Activated T-cell treated with anti-CD3 and anti-CD28 coated beads for 1 hour (primary cell): Measurements from ENCODE around the gene CX3CR1.

Source experiments
- DNase-seq: peaks from one replicate; pipeline ENCODE4 v3.0.0-alpha.2; 2020; ENCODE audit warnings: low read depth

Gene CX3CR1

DNA sequence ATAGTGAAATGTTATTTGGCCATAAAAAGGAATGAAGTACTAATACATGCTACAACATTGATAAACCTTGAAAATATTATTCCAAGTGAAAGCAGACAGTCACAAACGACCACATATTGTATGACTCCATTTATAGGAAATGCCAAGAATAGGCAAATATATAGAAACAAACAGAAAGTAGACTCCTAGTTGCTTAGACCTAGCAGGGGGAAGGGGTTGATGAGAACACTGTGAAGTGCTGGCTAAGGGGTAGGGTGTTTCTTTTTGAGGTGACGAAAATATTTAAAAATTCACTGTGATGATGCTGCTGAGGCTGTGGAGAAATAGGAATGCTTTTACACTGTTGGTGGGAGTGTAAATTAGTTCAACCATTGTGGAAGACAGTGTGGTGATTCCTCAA, 56.9 kb downstream of the CX3CR1 start:
- DNase-seq, result no peak

DNA sequence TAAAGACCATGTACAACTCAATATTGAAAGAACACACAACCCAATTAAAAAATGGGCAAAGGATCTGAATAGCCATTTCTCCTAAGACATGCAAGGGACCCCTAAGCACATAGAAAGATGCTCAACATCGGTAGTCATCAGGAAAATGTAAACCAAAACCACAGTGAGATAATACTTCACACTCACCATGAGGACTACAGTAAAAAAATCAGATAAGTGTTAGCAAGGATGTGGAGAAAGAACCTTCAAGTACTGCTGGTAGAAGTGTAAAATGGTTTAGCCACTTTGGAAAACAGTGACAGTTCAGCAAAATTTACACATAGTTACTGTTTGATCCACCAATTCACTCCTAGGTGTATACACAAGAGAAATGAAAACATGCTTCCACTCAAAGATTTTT, 57.4 kb downstream of the CX3CR1 start:
- no peak for DNase-seq

DNA sequence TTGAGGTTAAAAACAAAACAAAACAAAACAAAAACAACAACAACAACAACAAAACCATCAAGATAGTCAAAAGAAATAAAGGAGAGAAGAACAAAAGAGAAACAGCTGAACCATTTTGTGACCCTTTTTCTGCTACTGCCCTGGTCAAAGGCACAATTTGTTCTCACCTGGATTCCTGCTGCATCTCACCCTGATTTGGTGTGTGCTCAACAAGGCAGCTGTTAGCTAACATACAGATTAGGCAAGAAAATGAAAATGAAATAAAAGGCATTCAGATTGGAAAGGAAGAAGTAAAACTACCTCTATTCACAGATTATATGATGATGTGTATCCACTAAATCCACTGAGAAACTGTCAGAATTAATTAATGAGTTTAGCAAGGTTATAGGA, 58.7 kb downstream of the CX3CR1 start:
- no peak for DNase-seq

DNA sequence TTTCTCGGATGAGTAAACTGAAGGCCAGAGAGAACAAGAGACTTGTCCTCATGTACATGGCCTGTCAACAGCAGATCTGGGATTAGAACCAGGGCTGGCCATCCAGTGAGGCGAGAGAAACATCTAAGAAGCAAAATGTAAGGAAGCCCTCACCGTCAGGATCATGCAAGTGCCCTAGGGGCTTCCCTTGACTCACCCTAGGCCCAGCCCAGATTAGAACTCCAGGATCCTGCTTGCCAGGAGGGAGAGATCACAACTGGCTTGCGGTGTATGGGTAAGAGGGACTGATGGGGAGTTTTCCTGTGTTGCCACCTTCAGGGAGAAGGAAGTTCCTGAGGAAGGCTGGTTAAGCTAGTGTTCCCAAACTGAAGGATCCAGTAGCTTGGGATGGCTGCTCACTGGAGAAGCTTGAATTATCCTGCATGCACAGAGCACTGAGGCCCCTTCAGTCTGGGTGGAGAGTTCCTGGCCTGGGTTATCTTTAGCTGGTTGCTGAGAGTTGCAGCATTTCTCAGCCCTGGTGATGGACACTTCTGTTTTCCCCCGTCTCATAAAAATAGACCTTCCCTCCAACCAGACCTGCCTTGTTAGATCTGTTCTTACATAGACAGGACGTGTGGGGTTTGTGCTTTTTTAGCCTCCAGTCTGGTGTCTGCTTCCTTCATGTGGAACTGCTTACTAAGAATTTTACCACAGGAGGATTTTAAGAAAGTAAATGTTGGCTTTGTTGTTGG, 59.3 kb downstream of the CX3CR1 start:
- DNase-seq, result no peak

DNA sequence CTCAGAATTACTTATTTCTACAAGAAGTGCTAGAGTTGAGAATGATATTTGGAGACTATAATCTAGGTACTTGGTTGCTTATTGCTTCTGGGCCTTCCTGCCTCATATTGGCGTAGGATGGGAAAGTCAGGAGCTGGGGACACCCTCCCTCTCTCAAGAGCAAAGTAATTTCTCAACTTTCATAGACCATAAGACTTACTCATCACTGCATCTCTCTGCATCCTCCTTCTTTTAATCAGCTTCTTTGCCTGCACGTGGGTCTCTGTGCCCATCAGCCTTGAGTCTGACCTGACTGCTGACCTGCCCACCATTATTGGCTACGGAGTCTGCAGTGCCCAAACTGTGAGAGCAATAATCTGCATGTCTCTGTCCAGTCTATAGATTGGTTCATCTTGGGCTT, 60.1 kb downstream of the CX3CR1 start:
- no peak for DNase-seq

- DNase-seq, result no peak
Observed at GRCh38 chr3:39216176-39216790, 63.6 kb downstream of the CX3CR1 start.

DNA sequence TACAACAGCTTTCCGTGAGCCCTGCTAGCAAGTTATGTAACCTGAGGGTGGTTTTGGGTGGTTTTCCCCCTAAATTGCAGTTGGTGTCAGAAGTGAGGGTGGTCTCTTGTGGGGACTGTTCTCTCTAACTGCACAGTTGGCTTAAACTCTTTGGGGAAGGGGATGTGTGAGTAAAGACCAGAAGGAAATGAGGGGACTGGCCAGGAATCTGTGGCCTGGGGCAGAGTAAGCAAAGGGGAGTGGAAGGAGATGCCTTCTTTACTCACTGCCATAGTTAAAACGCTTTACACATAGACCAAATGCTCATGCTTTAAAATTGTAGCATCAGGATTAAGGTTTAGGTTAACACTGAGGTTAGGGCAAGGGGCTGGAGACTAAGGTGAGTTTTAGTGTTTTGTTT, 66.2 kb downstream of the CX3CR1 start:
- no peak for DNase-seq
